HG02759 (cell line): Measurements from ENCODE around the gene ENO4.

Source experiments
- ATAC-seq: cut with Tn5 transposase; IDR thresholded peaks from one replicate; pipeline ENCODE4 v1.9.1; 2021; ENCODE audit warnings: mild to moderate bottlenecking, moderate library complexity; ENCODE audit not compliant: unreplicated experiment

ENO4 gene

DNA sequence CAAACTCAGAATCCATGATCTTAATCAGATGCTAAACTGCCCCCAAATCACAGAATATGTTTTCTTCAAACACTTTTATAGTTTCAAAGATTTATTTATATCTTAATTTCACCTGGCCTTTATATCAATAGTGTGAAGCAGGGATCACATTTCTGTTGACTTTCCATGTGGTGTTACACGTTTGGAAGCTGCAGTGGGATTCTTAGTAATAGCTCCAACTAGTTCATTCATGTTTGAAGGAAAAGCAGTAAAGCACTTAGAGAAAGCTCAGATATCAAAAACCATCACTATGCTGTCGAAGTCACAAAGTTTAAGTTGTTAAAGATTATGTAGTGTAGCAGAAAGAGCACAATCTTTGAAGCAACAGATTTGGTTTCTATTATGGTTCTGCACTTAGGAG is 16.8 kb downstream of the ENO4 start:
- no peak for ATAC-seq

DNA sequence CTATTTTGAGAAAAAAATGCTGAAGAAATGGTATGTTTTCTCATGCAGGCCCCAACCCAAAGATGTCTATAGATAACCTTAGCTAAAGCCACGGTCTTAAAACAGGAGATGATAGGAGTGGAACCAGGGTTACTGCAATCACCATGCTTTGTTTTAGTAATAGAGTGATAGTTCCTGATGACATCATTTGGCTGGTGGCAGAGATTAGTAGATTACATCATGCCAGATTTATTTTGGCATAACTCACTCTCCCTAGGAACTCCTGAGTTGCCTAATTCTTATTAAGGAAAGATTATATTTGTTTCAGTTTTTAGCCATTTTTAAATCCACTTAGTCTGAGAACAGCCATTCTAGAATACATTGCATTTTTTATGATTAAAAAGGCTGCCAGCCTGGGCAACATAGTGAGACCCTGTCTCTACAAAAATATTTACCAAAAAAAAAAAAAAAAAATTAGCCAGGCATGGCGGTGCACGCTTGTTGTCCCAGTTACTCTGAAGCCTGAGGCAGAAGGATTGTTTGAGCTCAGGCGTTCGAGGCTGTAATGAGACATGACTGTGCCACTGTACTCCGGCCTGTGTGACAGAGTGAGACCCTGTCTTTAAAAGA is 17.8 kb downstream of the ENO4 start:
- ATAC-seq, result no peak

GRCh38 chr10:116868198-116868676 is 18.9 kb downstream of the ENO4 start:
- ATAC-seq, result no peak

DNA sequence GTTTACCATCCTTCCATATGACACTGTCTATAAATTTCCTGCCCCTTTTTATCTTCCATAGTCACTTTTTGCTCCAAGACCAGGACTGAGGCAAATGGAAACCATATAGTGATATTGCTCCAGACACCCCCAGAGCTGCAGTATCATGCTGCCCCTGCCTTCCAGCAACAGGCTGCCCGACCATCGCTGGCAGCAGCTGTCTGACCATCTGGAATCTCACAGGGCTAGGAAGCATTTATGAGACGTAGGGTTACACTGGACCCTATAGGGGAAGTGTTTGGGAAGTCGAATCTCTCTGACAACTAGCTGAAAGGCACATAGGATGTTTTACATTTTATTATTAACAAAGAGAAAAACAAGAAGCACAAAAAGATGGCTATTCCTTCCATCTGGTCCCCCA is 19.4 kb downstream of the ENO4 start:
- ATAC-seq, result no peak

GRCh38 chr10:116870949-116871348 is 21.6 kb downstream of the ENO4 start:
- ATAC-seq, result no peak

- ATAC-seq, result no peak
Measured at GRCh38 chr10:116873134-116873533, 23.8 kb downstream of the ENO4 start.

GRCh38 chr10:116875897-116876296 is 26.6 kb downstream of the ENO4 start:
- ATAC-seq, result no peak

DNA sequence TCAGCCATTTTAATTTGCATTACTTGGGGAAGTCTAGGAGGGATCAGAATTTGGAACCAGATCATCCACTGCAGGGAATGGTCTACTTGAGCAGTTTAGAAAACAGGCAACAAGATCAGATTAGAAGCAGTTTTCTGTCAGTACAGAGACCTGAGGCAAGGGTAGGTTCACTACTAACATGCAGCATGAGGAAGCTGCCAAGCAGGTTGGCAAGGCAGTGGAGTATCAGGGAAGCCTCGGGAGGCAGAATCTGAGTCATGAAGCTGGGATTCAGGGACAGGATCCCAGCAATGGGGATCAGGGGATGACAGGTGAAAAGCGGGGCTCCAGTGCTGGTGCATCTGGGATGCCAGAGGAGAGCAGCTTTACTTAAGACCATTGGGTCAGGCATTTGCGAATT is 28.1 kb downstream of the ENO4 start:
- ATAC-seq, result no peak

- ATAC-seq, result no peak
Measured at GRCh38 chr10:116878123-116878522, 28.8 kb downstream of the ENO4 start.

GRCh38 chr10:116879817-116880216 is 30.5 kb downstream of the ENO4 start:
- no peak for ATAC-seq

- ATAC-seq, result no peak
Measured at GRCh38 chr10:116880716-116881482, 31.6 kb downstream of the ENO4 start.

- no peak for ATAC-seq
Measured at GRCh38 chr10:116882639-116883038, 33.3 kb downstream of the ENO4 start.

DNA sequence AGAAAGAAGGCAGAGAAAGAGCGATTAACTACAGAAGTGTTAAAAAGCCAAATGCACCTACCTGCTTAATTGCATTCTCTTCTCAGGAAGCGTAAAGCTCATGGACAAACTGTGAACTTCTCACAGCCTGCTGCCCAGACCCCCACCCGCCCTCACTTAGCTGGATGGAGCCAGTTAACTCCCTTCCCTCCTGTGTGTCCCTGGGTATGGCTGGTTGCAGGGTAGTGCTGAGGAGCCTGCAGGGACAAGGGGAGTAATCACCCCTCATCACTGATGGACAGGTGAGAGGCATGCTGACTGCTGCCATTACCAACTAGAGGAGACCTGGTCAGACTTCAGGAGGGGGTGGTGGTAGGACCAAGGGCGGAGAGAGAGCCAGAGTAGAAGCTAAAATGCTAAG is 37.5 kb downstream of the ENO4 start:
- ATAC-seq, result no peak

- ATAC-seq, result no peak
Measured at GRCh38 chr10:116888380-116889055, 39.2 kb downstream of the ENO4 start.

DNA sequence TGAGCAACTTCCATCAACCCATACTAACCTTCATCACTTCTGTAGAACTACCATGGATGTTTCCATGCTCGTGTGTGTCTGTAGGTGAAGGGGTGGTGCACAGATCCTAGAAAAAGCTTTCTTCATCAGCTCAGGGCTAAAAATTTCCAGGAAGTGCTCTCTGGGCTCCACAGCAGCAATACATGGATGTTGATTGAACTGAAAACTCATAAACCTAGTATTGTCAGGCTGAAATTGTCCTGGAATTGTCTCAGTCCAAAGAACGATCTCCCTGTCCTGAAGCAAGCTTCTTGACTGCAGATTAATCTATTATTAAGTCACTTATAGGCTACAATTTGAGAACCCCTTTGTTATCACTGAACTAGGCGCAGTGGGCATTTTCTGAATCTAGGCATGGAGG is 39.8 kb downstream of the ENO4 start:
- no peak for ATAC-seq

- ATAC-seq, result no peak
Measured at GRCh38 chr10:116891208-116891607, 41.9 kb downstream of the ENO4 start.

GRCh38 chr10:116892907-116893685 is 43.8 kb downstream of the ENO4 start:
- no peak for ATAC-seq

GRCh38 chr10:116893686-116894037 is 44.4 kb downstream of the ENO4 start:
- no peak for ATAC-seq

DNA sequence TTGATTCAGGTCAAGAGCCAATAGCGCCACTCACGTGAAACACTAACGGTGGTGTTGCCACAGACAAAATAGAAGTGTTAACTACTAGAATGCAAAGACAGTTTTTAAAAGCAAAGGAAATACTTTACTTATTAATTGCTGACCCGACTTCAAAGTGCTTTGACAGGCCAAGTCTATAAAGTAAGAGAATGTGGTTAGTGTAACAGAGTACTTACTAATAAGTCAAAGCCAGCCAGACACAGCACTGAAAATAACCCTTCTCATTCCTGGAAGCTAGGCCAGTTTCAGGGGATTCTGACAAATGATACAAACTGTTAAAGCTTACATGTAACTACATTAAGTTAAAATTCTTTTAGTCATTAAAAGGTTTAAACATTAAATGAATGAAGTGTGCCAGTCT is 50.3 kb downstream of the ENO4 start:
- ATAC-seq, result no peak

- ATAC-seq, result no peak
Measured at GRCh38 chr10:116905845-116906210, 56.5 kb downstream of the ENO4 start.

DNA sequence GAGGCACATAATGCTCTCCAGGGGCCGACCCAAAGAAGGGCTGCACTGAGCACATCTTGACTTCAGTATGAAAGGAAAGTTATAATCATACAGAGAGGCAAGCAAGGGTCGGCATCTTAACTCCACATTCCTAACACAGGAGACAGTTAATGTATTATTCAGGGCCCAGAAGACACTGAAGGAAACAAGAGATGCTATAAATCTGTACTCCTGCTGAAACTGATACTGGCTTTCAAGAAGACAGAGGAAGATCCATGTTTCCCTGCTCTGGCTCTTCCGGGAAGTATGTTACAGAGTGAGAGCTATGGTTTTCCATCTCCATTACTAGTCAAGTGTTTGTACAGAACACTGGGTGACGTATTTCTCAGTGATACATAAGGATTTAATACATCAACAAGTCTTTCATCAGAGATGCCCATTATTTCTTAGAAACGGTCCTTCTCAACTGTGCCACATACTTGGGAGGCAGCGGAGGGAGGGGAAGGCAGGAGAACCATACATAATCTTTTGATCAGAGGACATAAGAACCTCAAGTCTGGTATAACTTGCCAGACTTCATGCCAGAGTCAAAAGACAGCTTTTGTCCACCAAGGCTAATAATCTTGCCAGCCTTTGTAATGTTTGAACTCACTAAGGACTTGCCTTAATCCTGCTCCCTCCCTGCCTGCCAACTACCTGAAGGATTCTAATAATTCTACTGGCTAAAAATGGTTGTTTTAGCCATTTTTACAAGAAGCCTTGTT is 58.1 kb downstream of the ENO4 start:
- ATAC-seq, result no peak
